ENCODE results near the gene TMEM167B. TPM values are rescaled to one million over a fixed set of nuclear protein-coding genes. Genes with fewer than 3 reads are reported as not detected.

Gene TMEM167B
- polyA plus RNA-seq, 1 donor (not counting 4 experiments of a cell fraction or from before 2014, with no cell fraction given), result 15.7 TPM

DNA sequence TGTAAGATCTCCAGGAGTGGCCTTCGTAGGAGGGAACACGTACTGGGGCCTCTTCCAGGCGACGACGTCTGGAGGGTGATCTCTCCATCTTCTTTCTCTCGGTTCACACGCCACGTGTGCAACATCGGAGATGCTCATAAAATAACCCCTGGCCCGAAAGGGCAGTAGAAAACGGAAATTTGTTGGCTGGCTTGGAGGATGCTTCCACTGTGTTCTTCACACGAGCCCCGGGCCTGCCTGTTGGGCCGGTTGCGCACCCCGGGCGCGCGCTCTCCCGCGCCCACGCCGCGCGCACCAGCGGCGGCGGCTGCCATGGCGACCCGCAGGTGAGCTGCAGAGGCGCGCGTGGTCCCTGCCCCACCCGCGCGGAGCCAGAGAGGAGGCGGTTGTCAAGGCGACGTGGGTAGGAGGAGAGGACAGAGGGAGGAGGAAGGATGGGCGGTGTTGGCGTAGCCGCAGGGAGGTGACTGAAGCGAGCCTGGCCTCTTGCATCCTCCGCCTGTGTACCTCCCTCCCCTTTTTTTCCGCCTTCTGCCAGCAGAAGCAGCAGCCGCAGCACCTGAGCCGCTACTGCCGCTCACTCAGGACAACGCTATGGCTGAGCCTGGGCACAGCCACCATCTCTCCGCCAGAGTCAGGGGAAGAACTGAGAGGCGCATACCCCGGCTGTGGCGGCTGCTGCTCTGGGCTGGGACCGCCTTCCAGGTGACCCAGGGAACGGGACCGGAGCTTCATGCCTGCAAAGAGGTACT lies 23.2 kb downstream of the TMEM167B start, which contains the start of gene ELAPOR1:
TSS of gene ELAPOR1 (plus strand) at position 526 of the 752 bp plus-strand sequence. CDS start at position 595, 69 bp downstream.
- Histone ChIP-seq H3K79me2 (ENCODE audit: control insufficient read depth, insufficient read depth, low read length) (no peaks in the 10 kb centered on the region), H3K27me3 (ENCODE audit: control insufficient read depth, extremely low read depth, insufficient read depth, low read length) (peaks cover 25% of the 10 kb centered on the region)
- no peak for FAIRE-seq

DNA sequence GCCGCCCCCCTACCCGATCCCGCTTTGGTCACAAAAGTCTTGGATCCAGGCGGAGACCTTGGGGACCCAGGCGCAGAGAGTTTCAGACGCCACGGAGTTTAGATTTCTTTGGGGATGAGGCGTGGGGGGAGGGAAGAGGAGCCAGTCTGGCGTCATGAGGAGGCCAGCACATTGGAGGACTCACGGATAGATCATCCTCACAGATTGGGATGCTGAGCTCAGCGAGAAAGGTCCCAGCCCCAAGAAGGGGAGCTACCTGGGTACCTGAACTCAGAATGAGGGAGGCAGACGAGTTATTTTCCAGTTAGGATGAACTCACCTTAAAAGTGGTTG lies 23.7 kb downstream of the TMEM167B start:
- Histone ChIP-seq H3K9me3 (ENCODE audit: control insufficient read depth, low read depth, low read length) (no peaks in the 10 kb centered on the region), H3K9me1 (ENCODE audit: control insufficient read depth, extremely low read depth, insufficient read depth, low read length) (no peaks in the 10 kb centered on the region), H3K9ac (ENCODE audit: control insufficient read depth, extremely low read depth, insufficient read depth, low read length) (no peak overlapping the region), H3K36me3 (ENCODE audit: control insufficient read depth in 2 of 2, extremely low read depth in 1 of 2, insufficient read depth in 2 of 2, low read length in 2 of 2) (no peaks in the 10 kb centered on the region), H3K4me3 (ENCODE audit: control insufficient read depth in 2 of 3, extremely low read depth in 1 of 3, insufficient read depth in 2 of 3, low read depth in 1 of 3, low read length in 3 of 3) (peak overlapping the region in 2 of 3 experiments; percentile 2 to 52), H2AFZ (ENCODE audit: control insufficient read depth, low read length) (peak overlapping the region; percentile 59), H3K79me2 (ENCODE audit: control insufficient read depth, insufficient read depth, low read length) (no peaks in the 10 kb centered on the region), H3K4me1 (ENCODE audit: control insufficient read depth, extremely low read depth, insufficient read depth, low read length) (peaks cover 9% of the 10 kb centered on the region), H3K27ac (ENCODE audit: control insufficient read depth, insufficient read depth, low read length) (no peak overlapping the region), H3K27me3 (ENCODE audit: control insufficient read depth, extremely low read depth, insufficient read depth, low read length) (peaks cover 25% of the 10 kb centered on the region), H4K20me1 (ENCODE audit: control insufficient read depth, extremely low read depth, insufficient read depth, low read length) (no peaks in the 10 kb centered on the region), H3K4me2 (ENCODE audit: control insufficient read depth, extremely low read depth, insufficient read depth, low read depth, low read length) (peak overlapping the region; percentile 78)
- dilution Hi-C loops (cut with MboI; ENCODE audit: extremely low pct_ligation_motif_present, low sequenced_read_pairs), result no loop called here
- FAIRE-seq, result no peak
- TF ChIP-seq CTCF (optimal IDR thresholded peaks at IDR 0.05 in 1 of 3, IDR thresholded peaks at IDR 0.05 in 1 of 3, conservative IDR thresholded peaks at IDR 0.05 in 1 of 3; ENCODE audit: extremely low read depth in 1 of 3, insufficient read depth in 2 of 3, low read length in 3 of 3), result no peak
- no peak for TF ChIP-seq EZH2 (IDR thresholded peaks at IDR 0.05; ENCODE audit: low read length)
- no peak for DNase-seq (ENCODE audit: low read depth, low spot score)

More for the DNA sequence above, 23.2 kb downstream of the TMEM167B start, which contains the start of gene ELAPOR1:
- Histone ChIP-seq H3K4me3 (ENCODE audit: control insufficient read depth in 2 of 3, extremely low read depth in 1 of 3, insufficient read depth in 2 of 3, low read depth in 1 of 3, low read length in 3 of 3) (peak within 1 kb of the TSS; percentile 2 to 52 (median 48)), H3K9ac (ENCODE audit: control insufficient read depth, extremely low read depth, insufficient read depth, low read length) (no peak within 1 kb of the TSS), H2AFZ (ENCODE audit: control insufficient read depth, low read length) (peak within 1 kb of the TSS; percentile 59), H3K9me1 (ENCODE audit: control insufficient read depth, extremely low read depth, insufficient read depth, low read length) (no peaks in the 10 kb centered on the region), H3K27ac (ENCODE audit: control insufficient read depth, insufficient read depth, low read length) (no peak within 1 kb of the TSS), H3K36me3 (ENCODE audit: control insufficient read depth in 2 of 2, extremely low read depth in 1 of 2, insufficient read depth in 2 of 2, low read length in 2 of 2) (no peaks in the 10 kb centered on the region), H3K4me2 (ENCODE audit: control insufficient read depth, extremely low read depth, insufficient read depth, low read depth, low read length) (peak within 1 kb of the TSS; percentile 78), H4K20me1 (ENCODE audit: control insufficient read depth, extremely low read depth, insufficient read depth, low read length) (no peaks in the 10 kb centered on the region), H3K9me3 (ENCODE audit: control insufficient read depth, low read depth, low read length) (no peaks in the 10 kb centered on the region), H3K4me1 (ENCODE audit: control insufficient read depth, extremely low read depth, insufficient read depth, low read length) (peaks cover 9% of the 10 kb centered on the region)
- TF ChIP-seq EZH2 (IDR thresholded peaks at IDR 0.05; ENCODE audit: low read length) (peak; percentile 41), CTCF (optimal IDR thresholded peaks at IDR 0.05 in 1 of 3, IDR thresholded peaks at IDR 0.05 in 1 of 3, conservative IDR thresholded peaks at IDR 0.05 in 1 of 3; ENCODE audit: extremely low read depth in 1 of 3, insufficient read depth in 2 of 3, low read length in 3 of 3) (no peak)
- dilution Hi-C loops (cut with MboI; ENCODE audit: extremely low pct_ligation_motif_present, low sequenced_read_pairs), result no loop called here
- no peak for DNase-seq (ENCODE audit: low read depth, low spot score)

Data from keratinocyte (primary cell).